ENCODE measurements around the gene SPIB.
A peak's percentile ranks its signal among the peaks of the same experiment; 100 is the strongest.

SPIB gene

GRCh38 chr19:50392759-50393158 lies 26.0 kb upstream of the SPIB start:
- no peak for DNase-seq

GRCh38 chr19:50393589-50393988 lies 25.1 kb upstream of the SPIB start:
- no peak for DNase-seq

GRCh38 chr19:50394017-50394416 lies 24.7 kb upstream of the SPIB start:
- DNase-seq = no peak

GRCh38 chr19:50398675-50399367 lies 19.9 kb upstream of the SPIB start:
- DNase-seq = no peak

- DNase-seq = no peak
These were observed 19.4 kb upstream of the SPIB start for GRCh38 chr19:50399368-50399745.

- no peak for DNase-seq
These were observed 16.9 kb upstream of the SPIB start for GRCh38 chr19:50401605-50402450.

GRCh38 chr19:50402544-50403301 lies 16.0 kb upstream of the SPIB start:
- DNase-seq = no peak

- DNase-seq = no peak
These were observed 12.4 kb upstream of the SPIB start for GRCh38 chr19:50406156-50406820.

- no peak for DNase-seq
These were observed 11.9 kb upstream of the SPIB start for GRCh38 chr19:50406829-50407228.

- no peak for DNase-seq
These were observed 9.4 kb upstream of the SPIB start for GRCh38 chr19:50409347-50409746.

GRCh38 chr19:50410109-50410508 lies 8.6 kb upstream of the SPIB start:
- DNase-seq = no peak

GRCh38 chr19:50412419-50412818 lies 6.3 kb upstream of the SPIB start:
- DNase-seq = no peak

GRCh38 chr19:50413096-50413495 lies 5.6 kb upstream of the SPIB start:
- DNase-seq = no peak

- no peak for DNase-seq
These were observed 5.2 kb upstream of the SPIB start for GRCh38 chr19:50413531-50413930.

GRCh38 chr19:50414864-50415660 lies 3.7 kb upstream of the SPIB start:
- peak; percentile 79 to 87 for DNase-seq

GRCh38 chr19:50415661-50416033 lies 3.1 kb upstream of the SPIB start:
- peak in 1 of 2 donors; percentile 17 for DNase-seq

- no peak for DNase-seq
These were observed 2.4 kb upstream of the SPIB start for GRCh38 chr19:50416034-50416977.

GRCh38 chr19:50417111-50418081 lies 1.3 kb upstream of the SPIB start:
- DNase-seq = peak in 1 of 2 donors; percentile 16

- DNase-seq = no peak
These were observed 363 bp downstream of the SPIB start for GRCh38 chr19:50419022-50419579.

Measured in stimulated activated CD4-positive, alpha-beta T cell treated with anti-CD3 and anti-CD28 coated beads, Interleukin-2, amount 100 ng/mL, for 24 hours (primary cell).